ENCODE data around the gene TTC39B. TPM values are rescaled to one million over a fixed set of nuclear protein-coding genes. Genes with fewer than 3 reads are reported as not detected.
A peak's percentile ranks its signal among the peaks of the same experiment; 100 is the strongest.

Gene TTC39B
- total RNA-seq, 1 experiment from 2014 or later = 2.4 TPM

GRCh38 chr9:15176836-15177235 is 130.2 kb downstream of the TTC39B start:
- DNase-seq (ENCODE audit: low read depth) = no peak

DNA sequence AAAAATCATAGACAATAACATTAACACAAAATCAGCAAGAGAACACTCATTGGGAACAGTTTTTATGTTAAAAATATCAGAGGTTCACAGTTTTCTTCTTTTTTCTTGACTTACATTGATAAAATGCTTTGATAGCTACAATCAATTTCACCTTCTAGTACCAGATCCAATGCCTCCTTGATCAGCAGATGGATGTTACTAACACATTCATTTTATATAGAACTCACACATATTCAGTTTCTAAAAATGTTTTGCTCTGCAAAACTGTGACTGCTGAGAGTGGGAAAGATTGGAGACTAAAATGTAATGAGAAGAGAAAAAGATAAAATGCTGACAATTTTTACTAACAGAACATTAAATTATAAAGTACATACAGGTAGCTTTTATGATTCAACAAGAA is 143.1 kb downstream of the TTC39B start:
- DNase-seq (ENCODE audit: low read depth) = no peak

GRCh38 chr9:15161753-15162152 is 145.3 kb downstream of the TTC39B start:
- no peak for DNase-seq (ENCODE audit: low read depth)

DNA sequence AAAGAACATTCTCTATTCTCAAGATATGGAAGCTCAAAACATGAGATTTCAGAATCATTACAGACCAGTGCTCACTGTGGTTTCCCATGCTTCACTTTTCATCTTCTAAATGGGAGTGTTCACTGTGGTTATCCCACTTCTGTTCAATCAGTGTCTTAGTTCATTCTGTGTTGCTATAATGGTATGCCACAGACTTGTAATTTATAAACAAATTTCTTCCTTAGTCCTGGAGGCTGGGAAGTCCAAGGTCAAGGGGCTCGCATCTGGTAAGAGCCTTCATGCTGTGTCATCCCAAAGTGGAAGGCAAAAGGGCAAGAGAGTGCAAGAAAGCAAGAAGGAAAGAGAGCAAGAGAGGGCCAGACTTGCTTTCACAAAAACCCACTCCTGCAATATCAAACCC is 146.3 kb downstream of the TTC39B start:
- peak; percentile 20 for DNase-seq (ENCODE audit: low read depth)

DNA sequence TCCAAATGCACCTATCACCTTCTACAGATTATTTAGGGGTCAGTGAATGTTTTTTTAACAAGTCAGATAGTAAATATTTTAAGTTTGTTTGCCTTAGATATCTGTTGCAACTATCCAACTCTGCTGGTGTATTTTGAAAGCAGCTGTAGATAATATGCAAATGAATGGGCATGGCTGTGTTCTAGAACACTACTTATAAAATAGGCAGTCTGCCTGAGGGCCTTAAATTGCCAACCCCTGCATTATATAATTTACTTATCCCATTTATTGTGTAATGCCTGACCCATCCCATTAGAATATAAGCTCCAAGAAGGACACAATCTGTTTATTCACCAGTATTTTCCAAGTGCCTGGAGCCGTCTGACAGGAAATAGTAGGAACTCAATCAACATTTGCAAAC is 149.0 kb downstream of the TTC39B start:
- DNase-seq (ENCODE audit: low read depth) = no peak

DNA sequence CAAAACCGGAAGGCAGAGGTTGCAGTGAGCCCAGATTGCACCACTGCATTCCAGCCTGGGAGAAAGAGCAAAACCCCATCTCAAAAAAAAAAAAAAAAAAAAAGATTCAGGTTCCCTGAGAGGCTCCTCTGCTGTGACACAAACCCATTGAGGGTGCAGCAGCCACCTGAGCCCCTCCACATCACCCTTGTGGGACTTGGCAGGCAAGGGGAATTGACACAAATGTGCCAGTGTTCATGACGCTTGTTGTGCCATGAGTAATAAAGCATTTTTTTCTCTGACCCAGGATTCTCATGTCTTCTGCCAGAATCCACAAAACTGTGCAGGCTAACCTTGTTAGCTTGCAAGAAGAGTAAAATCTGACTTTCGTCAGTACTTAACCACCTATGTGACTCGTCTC is 149.6 kb downstream of the TTC39B start:
- no peak for DNase-seq (ENCODE audit: low read depth)

DNA sequence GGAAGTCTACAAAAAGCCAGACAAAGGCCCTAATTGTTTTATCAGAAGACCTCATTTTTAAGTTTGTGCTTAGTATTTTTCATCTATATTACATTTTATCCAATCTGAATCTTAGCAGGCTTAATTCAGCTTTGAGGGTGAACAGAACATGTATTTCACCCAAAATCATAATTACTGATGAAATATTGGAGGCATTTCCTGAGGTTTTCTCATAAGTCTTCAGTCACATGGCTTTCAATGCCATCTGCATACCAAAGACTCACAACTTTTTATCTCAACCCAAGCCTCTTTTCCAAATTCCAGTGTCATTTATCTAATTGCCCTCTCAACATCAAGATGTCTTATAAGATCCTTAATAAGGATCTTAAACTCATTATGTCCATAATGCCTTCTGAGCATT is 150.8 kb downstream of the TTC39B start:
- no peak for DNase-seq (ENCODE audit: low read depth)

DNA sequence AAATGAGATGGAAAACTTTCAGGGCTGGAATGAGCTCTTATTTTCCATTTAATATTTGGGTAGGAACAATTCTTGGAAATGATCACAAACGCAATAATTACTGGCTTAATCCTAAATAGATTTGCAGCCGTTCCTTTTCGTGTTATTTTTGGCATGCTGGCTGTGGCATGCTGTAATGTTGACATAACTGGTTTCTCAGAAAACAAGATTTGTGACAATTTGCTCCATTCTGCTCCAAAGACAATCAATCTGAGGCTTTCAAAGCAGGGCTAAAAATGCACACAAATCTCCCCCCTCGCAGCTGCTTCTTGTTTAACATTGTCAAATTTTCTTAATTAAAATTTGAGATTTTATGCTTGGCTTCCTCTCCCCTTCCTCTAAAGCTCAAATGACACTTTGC is 151.2 kb downstream of the TTC39B start:
- no peak for DNase-seq (ENCODE audit: low read depth)

DNA sequence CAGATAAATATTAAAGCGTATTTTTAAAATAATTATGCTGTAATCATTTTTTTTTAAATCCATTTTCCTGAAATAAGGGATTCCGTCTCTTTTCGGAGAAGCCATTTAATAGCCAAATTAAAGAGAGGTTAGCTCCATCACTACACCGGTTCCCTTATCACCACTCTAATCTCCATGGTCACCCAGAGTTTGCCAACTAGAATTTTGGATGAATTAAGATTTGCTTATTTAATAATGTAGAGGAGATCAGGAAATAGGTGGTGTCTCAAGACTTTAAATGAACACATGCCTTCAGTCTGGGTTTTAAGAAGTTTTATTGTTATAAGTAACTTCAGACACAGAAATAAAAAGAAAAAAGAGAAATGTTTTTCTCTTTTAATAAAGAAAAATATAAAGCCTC is 151.7 kb downstream of the TTC39B start:
- DNase-seq (ENCODE audit: low read depth) = no peak

DNA sequence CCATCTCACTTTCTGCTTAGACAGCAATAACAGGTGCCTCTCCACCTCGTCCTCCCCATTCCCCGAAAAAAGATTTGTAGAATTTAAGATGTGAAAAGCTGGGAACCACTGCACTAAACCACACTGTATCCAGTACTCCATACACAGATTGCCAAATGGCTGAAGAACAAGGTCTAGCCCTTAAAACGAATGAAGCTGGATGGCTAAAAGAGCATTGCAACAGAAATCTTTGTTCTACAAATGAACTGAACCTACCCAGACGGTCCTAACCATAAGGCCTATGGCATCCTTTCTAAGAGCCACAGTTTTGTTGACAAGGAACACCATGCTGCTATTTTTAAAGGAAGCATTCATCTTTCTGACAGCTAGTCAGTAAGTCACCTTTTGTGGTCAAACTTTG is 152.3 kb downstream of the TTC39B start:
- DNase-seq (ENCODE audit: low read depth) = no peak

- no peak for DNase-seq (ENCODE audit: low read depth)
Measured at GRCh38 chr9:15153961-15154360, 153.1 kb downstream of the TTC39B start.

DNA sequence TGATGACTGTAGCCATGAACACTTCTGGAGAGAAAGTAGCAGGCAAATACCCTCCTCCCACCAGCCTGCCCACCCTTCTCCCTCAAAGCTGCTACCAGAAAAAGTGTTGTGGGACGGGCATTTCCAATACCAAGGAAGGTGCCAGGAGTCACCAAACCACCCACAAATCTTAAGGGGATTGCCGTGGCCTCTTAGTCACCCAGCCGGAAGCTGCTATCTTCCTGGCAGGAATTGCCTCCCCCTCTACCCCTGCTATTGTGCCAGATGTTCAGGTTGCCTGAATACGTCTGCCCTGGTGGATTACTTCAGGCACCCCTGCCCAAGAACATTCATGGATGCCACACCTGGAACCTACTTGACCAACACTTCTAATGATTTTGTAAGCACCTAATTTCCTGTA is 156.1 kb downstream of the TTC39B start:
- no peak for DNase-seq (ENCODE audit: low read depth)

DNA sequence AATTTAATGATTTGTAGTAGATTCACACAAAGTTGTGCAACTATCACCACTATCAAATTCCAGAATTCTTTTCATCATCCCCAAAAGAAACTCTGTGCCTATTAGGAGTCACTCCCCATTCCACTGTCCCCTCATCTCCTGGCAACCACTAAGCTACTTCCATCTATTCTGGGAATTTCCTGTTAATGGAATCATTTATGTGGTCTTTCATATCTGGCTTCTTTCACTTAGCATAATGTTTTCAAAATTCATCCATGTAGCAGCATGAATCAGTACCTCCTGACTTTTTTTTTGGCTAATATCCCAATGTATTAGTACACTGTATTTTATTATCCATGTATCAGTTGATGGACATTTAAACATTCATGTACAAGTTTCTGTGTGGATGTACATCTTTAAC is 157.6 kb downstream of the TTC39B start:
- no peak for DNase-seq (ENCODE audit: low read depth)

GRCh38 chr9:15146268-15146700 is 160.7 kb downstream of the TTC39B start:
- no peak for DNase-seq (ENCODE audit: low read depth)

- DNase-seq (ENCODE audit: low read depth) = no peak
Measured at GRCh38 chr9:15144622-15145061, 162.4 kb downstream of the TTC39B start.

- DNase-seq (ENCODE audit: low read depth) = peak; percentile 40
Measured at GRCh38 chr9:15142878-15143534, 164.0 kb downstream of the TTC39B start.

GRCh38 chr9:15140051-15140450 is 167.0 kb downstream of the TTC39B start:
- DNase-seq (ENCODE audit: low read depth) = no peak

DNA sequence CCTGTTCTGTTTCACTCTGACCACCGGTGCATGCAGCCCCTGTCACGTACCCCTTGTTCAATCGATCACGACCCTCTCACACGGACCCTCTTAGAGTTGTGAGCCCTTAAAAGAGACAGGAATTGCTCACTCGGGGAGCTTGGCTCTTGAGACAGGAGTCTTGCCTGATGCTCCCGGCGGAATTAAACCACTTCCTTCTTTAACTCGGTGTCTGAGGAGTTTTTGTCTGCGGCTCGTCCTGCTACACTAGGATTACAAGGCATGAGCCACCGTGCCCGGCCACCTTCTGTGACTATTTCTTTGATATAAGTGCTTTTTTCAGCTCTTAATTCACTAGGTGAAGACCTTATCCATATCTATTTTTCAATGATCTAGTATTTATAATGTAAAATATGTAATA is 167.5 kb downstream of the TTC39B start:
- peak; percentile 19 for DNase-seq (ENCODE audit: low read depth)

DNA sequence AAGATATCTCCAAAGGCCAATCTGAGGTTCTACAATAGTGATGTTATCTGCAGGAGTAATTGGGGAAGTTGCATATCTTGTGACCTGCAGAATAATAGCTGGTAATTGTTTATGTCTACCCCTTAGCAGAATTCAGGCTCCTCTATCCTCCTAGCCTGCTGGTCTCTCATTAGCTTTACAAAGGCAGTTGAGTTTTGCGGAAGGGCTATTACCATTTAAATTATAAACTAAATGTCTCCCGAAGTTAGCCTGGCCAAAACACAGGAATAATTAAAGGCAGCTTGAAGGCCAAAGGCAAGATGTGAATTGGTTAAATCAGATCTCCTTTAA is 168.7 kb downstream of the TTC39B start:
- no peak for DNase-seq (ENCODE audit: low read depth)

DNA sequence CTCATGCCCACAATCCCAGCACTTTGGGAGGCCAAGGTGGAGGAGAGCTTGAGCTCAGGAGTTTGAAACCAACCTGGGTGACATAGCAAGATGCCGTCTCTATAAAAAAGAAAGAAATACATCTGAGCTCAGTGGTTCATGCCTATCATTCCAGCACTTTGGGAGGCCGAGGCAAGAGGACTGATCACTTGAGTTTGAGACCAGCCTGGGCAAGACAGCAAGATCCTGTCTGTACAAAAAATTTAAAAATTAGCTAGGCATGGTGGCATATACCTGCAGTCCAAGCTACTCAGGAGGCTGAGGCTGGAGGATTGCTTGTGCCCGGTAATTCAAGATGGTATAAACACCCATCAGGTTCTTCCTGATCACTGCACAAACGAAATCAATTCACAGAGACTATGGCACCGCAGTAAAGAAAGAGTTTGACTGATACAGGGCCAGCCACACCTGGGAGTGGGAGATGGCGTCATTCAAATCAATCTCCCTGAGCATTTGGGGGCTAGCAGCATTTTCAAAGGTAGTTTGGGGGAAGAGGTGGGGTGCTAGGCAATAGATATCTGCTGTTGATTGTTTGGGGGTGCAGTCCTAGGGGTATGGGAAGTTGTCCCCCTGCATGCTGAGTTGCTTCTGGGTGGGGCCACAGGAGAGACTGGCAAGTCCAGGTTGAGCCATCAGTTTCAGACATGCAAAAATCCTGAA is 169.2 kb downstream of the TTC39B start:
- no peak for DNase-seq (ENCODE audit: low read depth)

- DNase-seq (ENCODE audit: low read depth) = no peak
Measured at GRCh38 chr9:15137089-15137488, 169.9 kb downstream of the TTC39B start.

DNA sequence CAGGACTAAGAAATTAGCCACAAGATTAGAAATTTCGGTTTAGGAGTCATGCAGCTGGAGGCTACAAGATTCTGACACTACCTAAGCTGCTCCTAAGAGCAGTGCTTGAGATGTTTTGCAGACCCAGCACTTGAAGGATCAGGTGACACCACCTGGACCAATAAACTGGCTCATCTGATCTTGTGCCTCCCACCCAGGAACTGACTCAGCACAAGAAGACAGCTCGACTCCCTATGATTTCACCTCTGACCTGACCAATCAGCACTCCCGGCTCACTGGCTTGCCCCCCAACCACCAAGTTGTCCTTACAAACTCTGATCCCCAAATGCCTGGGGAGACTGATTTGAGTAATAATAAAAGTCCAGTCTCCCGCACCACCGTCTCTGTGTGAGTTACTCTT is 170.4 kb downstream of the TTC39B start:
- DNase-seq (ENCODE audit: low read depth) = peak; percentile 24

- DNase-seq (ENCODE audit: low read depth) = peak; percentile 67
Measured at GRCh38 chr9:15135164-15135792, 171.7 kb downstream of the TTC39B start.
